BLaER1 (cell line): ENCODE data around the gene GCLC.
"Not testable (repeated sequence)": the region's sequence is repeated elsewhere in the genome, so short reads cannot be mapped to it uniquely, and the experiment has no call there.

ENCODE experiments used
- H3K27ac ChIP-seq: shearing (Covaris generic); formaldehyde crosslinking; 2 replicates; pipeline ENCODE4 v1.8.1; 2022
- H3K27me3 ChIP-seq: shearing (Covaris generic); formaldehyde crosslinking; 2 replicates; pipeline ENCODE4 v1.8.1; 2022
- H3K36me3 ChIP-seq: shearing (Covaris generic); formaldehyde crosslinking; 2 replicates; pipeline ENCODE4 v1.8.1; 2022
- H3K4me1 ChIP-seq: shearing (Covaris generic); formaldehyde crosslinking; 2 replicates; pipeline ENCODE4 v1.8.1; 2022
- H3K4me2 ChIP-seq: shearing (Covaris generic); formaldehyde crosslinking; 2 replicates; pipeline ENCODE4 v1.8.1; 2022
- H3K4me3 ChIP-seq: shearing (Covaris generic); formaldehyde crosslinking; 2 replicates; pipeline ENCODE4 v1.8.1; 2022
- H3K9ac ChIP-seq: shearing (Covaris generic); formaldehyde crosslinking; 2 replicates; pipeline ENCODE4 v1.8.1; 2022
- H3K9me3 ChIP-seq: shearing (Covaris generic); formaldehyde crosslinking; 2 replicates; pipeline ENCODE4 v1.8.1; 2022
- H4K20me1 ChIP-seq: shearing (Covaris generic); formaldehyde crosslinking; 2 replicates; pipeline ENCODE4 v1.8.1; 2022
- Cebpa-rat ChIP-seq: shearing (Covaris generic); IDR thresholded peaks from 2 replicates; pipeline ENCODE4 v1.8.1; 2022

GCLC gene

DNA sequence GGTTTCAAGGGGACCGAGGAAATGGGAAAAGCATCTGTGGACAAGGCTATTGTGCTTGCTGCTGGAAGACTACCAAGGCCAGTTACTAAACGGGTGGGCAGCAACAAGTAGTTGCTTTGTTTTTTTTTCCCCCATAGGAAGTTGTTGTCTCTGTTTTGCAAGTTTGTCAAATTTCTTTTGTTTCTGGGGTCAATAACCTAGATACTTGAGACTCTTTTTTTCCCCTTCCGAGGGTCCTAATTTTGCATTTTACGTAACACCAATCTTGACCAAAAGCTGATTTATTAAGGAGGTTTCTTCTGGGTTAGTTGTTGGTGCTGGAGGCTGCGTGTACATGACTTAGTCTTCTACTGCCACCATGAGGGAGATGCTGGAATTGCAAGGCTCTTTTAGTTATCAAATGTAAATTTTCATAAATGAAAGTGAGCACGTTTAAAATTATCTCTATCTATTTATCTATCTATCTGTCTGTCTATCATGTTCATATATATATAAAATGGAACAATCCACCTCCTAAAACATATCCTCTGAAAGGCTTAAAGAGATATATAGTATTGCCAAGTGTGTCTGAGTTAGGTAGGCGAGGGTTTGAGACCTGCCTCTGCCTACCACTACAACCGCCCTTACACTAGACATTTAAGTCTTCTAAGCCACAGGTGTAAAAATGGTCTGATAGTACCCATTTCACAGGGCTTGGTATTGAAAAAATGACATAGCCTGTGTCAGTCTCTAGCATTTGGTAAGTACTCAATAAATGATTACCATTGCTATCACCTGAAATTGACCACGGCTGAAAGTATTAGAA lies 60.2 kb downstream of the GCLC start:
- Histone ChIP-seq H3K9me3 (no peaks in the 10 kb centered on the region), H3K27me3 (no peaks in the 10 kb centered on the region), H3K36me3 (no peaks in the 10 kb centered on the region), H4K20me1 (no peaks in the 10 kb centered on the region), H3K27ac (no peak overlapping the region), H3K4me1 (peaks cover 12% of the 10 kb centered on the region; the same call in 1 of the 2 replicates), H3K4me2 (no peak overlapping the region), H3K4me3 (no peak overlapping the region), H3K9ac (no peak overlapping the region)
- TF ChIP-seq Cebpa-rat = no peak

DNA sequence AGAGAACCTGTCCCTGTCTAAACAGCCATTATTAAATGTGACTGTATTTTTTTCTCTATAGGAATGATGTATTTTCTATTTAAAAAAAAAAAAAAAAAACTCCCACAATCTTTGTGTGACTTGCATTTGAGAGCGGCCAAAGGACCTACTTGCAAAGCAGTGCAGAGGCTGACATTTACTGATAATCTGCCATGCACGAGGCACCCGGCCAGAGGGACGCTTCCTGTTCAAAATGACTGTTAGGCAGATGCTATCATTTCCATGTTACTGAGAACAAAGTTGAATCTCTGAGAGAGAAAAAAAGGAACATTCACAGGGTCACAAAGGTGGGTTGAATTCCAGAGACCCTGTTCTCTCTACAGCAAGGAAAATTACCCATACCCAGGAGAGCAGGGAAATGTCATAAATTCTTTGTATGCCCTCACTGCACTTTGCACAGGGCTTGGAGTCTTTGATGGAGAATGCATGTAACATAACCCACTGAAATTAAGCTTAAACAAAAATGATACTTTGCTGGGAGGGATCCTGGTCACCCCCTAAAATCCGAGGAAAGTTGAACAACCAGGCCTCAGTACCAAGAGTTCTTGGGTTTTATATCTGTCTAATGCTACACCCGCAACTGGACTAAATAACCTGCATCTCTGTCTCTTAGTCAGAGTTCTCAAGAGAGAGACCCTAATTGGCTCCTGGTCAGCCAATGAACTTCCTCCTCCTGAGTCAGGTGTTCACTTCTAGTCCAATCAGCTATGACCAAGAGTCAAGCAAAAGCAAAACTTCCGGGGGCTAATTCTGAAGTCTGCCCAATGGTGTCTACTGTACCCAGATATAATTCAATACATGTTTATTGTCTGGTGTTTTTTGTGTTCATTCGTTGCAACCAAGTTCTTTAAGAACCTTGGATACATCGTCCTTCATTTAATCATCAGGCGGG lies 61.2 kb downstream of the GCLC start:
- no peak overlapping the region for H3K27ac ChIP-seq
- no peaks in the 10 kb centered on the region for H3K27me3 ChIP-seq
- H4K20me1 ChIP-seq = no peaks in the 10 kb centered on the region
- no peak overlapping the region for H3K4me3 ChIP-seq
- no peak for TF ChIP-seq Cebpa-rat
- no peaks in the 10 kb centered on the region for H3K9me3 ChIP-seq
- 0 out of 2 replicates have a peak overlapping the region, but pooled peaks have one; percentile 11 for H3K4me2 ChIP-seq
- H3K4me1 ChIP-seq = peaks cover 12% of the 10 kb centered on the region; the same call in 1 of the 2 replicates
- no peaks in the 10 kb centered on the region for H3K36me3 ChIP-seq
- H3K9ac ChIP-seq = no peak overlapping the region

DNA sequence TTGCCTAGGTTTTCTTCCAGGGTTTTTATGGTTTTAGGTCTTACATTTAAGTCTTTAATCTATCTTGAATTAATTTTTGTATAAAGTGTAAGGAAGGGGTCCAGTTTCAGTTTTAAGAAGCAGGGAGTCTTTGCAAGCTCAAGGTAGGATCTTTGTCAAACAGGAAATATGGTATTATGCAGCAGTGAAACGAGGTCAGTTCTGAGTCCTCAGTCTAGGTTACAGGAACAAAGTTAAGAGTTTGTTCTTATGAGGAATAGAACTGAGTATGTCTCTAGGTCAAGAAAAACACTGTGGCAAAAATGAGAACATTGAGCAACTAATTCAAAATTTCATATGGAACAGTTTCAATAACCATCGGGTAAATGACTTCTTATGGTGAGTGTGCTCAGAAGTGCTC lies 63.6 kb downstream of the GCLC start:
- no peak overlapping the region for H3K4me3 ChIP-seq
- TF ChIP-seq Cebpa-rat = no peak
- no peaks in the 10 kb centered on the region for H3K36me3 ChIP-seq
- H3K9ac ChIP-seq = no peak overlapping the region
- no peaks in the 10 kb centered on the region for H3K9me3 ChIP-seq
- no peak overlapping the region for H3K4me2 ChIP-seq
- H4K20me1 ChIP-seq = no peaks in the 10 kb centered on the region
- H3K4me1 ChIP-seq = peaks cover 7% of the 10 kb centered on the region; the same call in 1 of the 2 replicates
- no peak overlapping the region for H3K27ac ChIP-seq
- H3K27me3 ChIP-seq = no peaks in the 10 kb centered on the region

- not testable (repeated sequence) for H3K4me1 ChIP-seq, H4K20me1 ChIP-seq, H3K9ac ChIP-seq, H3K9me3 ChIP-seq, H3K27me3 ChIP-seq, H3K4me2 ChIP-seq, H3K4me3 ChIP-seq, H3K27ac ChIP-seq, H3K36me3 ChIP-seq
Observed at GRCh38 chr6:53480774-53481173, 64.1 kb downstream of the GCLC start.

- Histone ChIP-seq H3K36me3 (no peaks in the 10 kb centered on the region), H3K4me3 (no peak overlapping the region), H3K9ac (no peak overlapping the region), H3K4me2 (no peak overlapping the region), H4K20me1 (no peaks in the 10 kb centered on the region), H3K27me3 (no peaks in the 10 kb centered on the region), H3K9me3 (no peaks in the 10 kb centered on the region), H3K27ac (no peak overlapping the region), H3K4me1 (peaks cover 7% of the 10 kb centered on the region; the same call in 1 of the 2 replicates)
- TF ChIP-seq Cebpa-rat = no peak
Observed at GRCh38 chr6:53479871-53480270, 65.0 kb downstream of the GCLC start.

DNA sequence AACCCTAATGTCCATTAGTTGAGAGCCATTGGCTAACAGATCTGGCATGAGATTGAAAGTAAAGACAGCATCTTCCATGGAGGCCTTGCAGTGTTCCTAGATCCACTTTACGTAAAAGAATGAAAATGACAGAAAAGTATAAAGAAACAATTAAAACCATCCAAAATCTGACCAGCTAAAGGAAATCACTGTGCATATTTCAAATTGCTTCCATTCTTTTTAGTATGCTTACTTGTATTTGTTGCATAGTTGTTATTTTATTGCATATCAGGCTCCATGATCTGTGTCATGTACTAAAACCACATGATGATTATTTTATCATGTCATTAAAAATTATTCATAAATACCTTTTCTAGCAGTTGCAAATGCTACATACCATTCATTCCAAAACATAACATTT lies 67.9 kb downstream of the GCLC start:
- Histone ChIP-seq H3K4me1 (no peaks in the 10 kb centered on the region), H3K4me2 (no peak overlapping the region), H3K27ac (no peak overlapping the region), H3K27me3 (no peaks in the 10 kb centered on the region), H3K4me3 (no peak overlapping the region), H3K36me3 (no peaks in the 10 kb centered on the region), H4K20me1 (no peaks in the 10 kb centered on the region), H3K9ac (no peak overlapping the region), H3K9me3 (no peaks in the 10 kb centered on the region)
- TF ChIP-seq Cebpa-rat = no peak

- TF ChIP-seq Cebpa-rat = no peak
- no peak overlapping the region for H3K4me3 ChIP-seq
- no peak overlapping the region for H3K9ac ChIP-seq
- H3K27ac ChIP-seq = no peak overlapping the region
- H3K4me2 ChIP-seq = no peak overlapping the region
- H3K36me3 ChIP-seq = no peaks in the 10 kb centered on the region
- no peaks in the 10 kb centered on the region for H3K4me1 ChIP-seq
- no peaks in the 10 kb centered on the region for H4K20me1 ChIP-seq
- H3K9me3 ChIP-seq = no peaks in the 10 kb centered on the region
- H3K27me3 ChIP-seq = no peaks in the 10 kb centered on the region
Observed at GRCh38 chr6:53474010-53474409, 70.9 kb downstream of the GCLC start.

DNA sequence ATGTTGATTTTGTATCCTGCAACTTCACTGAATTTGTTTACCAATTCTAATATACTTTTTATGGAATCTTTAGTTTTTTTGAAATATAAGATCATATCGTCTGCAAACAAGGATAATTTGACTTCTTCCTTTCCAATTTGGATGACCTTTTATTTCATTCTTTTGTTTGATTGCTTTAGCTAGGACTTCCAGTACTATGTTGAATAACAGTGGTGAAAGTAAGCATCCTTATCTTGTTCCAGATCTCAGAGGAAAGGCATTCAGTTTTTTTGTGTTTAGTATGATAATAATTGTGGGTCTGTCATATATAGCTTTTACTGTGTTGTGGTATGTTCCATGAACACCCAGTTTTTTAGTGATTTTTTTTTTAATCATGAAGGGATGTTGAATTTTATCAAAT lies 75.7 kb downstream of the GCLC start:
- no peak overlapping the region for H3K9ac ChIP-seq
- H3K4me3 ChIP-seq = no peak overlapping the region
- no peak overlapping the region for H3K4me2 ChIP-seq
- no peaks in the 10 kb centered on the region for H3K27me3 ChIP-seq
- H3K9me3 ChIP-seq = no peaks in the 10 kb centered on the region
- no peaks in the 10 kb centered on the region for H3K36me3 ChIP-seq
- H3K4me1 ChIP-seq = no peaks in the 10 kb centered on the region
- no peak for TF ChIP-seq Cebpa-rat
- no peaks in the 10 kb centered on the region for H4K20me1 ChIP-seq
- H3K27ac ChIP-seq = no peak overlapping the region

- Histone ChIP-seq H3K4me3 (no peak overlapping the region), H3K36me3 (no peaks in the 10 kb centered on the region), H4K20me1 (no peaks in the 10 kb centered on the region), H3K27ac (no peak overlapping the region), H3K9me3 (no peaks in the 10 kb centered on the region), H3K9ac (no peak overlapping the region), H3K4me1 (no peaks in the 10 kb centered on the region), H3K4me2 (no peak overlapping the region), H3K27me3 (no peaks in the 10 kb centered on the region)
- TF ChIP-seq Cebpa-rat = no peak
Observed at GRCh38 chr6:53466257-53466656, 78.6 kb downstream of the GCLC start.

DNA sequence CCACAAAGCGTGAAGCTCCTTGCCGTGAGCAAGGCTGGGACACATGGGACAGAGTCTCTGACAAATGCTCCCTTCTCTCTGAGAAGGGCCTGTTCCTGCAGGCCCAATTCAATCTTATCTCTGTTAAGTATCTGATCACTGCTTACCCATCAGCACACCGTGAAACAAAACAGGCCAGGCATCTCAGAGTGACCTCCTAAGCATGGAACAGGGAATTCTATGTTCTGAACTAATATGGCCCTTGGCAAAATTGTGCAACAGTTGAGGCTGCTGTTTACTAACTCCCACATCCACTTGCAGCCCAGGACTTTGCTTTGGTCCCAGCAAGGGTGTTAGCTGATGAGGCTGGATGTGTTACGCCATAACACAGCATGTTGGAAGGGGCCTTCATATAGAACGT lies 79.2 kb downstream of the GCLC start:
- no peak overlapping the region for H3K9ac ChIP-seq
- no peaks in the 10 kb centered on the region for H4K20me1 ChIP-seq
- no peaks in the 10 kb centered on the region for H3K4me1 ChIP-seq
- H3K4me2 ChIP-seq = no peak overlapping the region
- no peaks in the 10 kb centered on the region for H3K36me3 ChIP-seq
- H3K27me3 ChIP-seq = no peaks in the 10 kb centered on the region
- no peak overlapping the region for H3K4me3 ChIP-seq
- no peak for TF ChIP-seq Cebpa-rat
- H3K9me3 ChIP-seq = no peaks in the 10 kb centered on the region
- H3K27ac ChIP-seq = no peak overlapping the region
